ENCODE data around the gene AIP.

- TF ChIP-seq CTCF (IDR thresholded peaks at IDR 0.05) (no peak), EZH2 (IDR thresholded peaks at IDR 0.05; ENCODE audit: borderline replicate concordance, insufficient read depth, low read depth, low read length, poor library complexity, severe bottlenecking) (no peak)
These were observed at the start of gene AIP for GRCh38 chr11:67482827-67483798.
